AG20443 (cell line): ENCODE measurements around the gene TPD52L1.
"Not testable (repeated sequence)": the region's sequence is repeated elsewhere in the genome, so short reads cannot be mapped to it uniquely, and the experiment has no call there.

ENCODE experiments used
- DNase-seq: peaks from one replicate; pipeline ENCODE4 v3.0.0; 2012; ENCODE audit warnings: low spot score, mixed read lengths

The TPD52L1 gene

DNA sequence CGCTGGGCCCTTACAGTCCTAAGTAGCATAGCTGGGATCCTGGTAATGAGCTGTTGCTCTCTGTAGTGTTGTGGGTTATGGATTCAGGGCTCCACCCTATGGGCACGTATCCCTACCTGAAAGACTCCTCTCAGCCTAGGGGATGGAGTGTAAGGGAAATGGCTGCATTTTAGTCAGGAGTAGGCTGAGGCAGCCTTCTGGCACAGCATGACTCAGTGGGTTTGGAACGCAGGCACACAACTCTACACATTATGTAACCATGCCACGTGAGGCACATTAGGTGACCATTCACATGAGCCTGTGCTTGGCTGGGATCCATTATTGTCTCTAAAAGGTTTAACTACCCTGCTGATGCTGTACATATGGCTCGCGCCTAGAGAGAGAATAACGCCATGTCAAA lies 120.4 kb downstream of the TPD52L1 start:
- DNase-seq = no peak

- DNase-seq = no peak
Measured at GRCh38 chr6:125274935-125275334, 121.4 kb downstream of the TPD52L1 start.

DNA sequence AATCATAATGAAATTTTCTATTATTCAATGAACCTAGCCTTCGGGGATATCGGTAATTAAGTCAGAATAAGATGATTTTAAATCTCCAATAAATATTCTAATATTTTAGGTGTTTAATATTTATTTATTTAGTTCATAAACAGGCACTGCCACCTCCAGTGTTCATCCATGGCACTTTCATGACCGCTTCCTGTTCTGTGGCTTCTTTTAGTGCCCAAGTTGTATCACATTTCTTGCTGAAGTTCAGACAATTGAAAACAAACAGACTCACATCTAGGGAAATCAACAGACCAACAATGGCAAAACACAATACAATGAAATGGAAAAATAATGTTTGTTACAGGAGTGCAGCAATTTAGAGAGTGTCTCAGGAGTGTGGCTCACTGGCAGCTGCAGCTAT lies 122.2 kb downstream of the TPD52L1 start:
- DNase-seq = no peak

GRCh38 chr6:125277838-125278237 lies 124.3 kb downstream of the TPD52L1 start:
- no peak for DNase-seq

DNA sequence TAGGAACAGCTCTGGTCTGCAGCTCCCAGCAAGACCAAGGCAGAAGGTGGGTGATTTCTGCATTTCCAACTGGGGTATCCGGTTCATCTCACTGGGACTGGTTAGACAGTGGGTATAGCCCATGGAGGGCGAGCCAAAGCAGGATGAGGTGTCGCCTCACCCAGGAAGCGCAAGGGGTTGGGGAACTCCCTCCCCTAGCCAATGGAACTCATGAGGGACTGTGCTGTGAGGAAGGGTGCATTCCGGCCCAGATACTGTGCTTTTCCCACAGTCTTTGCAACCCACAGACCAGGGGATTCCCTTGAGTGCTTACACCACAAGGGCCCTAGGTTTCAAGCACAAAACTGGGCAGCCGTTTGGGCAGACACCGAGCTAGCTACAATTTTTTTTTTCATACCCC lies 126.4 kb downstream of the TPD52L1 start:
- no peak for DNase-seq

DNA sequence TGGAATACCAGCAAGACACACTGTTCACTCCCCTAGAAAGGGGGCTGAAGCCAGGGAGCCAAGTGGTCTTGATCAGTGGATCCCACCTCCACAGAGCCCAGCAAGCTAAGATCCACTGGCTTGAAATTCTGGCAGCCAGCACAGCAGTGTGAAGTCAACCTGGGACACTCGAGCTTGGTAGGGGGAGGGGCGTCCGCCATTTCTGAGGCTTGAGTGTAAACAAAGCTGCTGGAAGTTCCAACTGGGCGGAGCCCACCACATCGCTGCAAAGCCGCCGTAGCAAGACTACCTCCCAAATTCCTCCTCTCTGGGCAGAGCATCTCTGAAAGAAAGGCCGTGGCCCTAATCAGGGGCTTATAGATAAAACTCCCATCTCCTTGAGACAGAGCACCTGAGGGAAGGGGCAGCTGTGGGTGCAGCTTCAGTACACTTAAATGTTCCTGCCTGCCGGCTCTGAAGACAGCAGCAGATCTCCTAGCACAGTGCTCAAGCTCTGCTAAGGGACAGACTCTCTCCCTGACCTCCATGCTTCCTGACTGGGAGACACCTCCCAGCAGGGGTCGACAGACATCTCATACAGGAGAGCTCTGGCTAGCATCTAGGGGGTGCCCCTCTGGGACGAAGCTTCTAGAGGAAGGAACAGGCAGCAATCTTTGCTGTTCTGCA lies 126.9 kb downstream of the TPD52L1 start:
- DNase-seq = not testable (repeated sequence)

- not testable (repeated sequence) for DNase-seq
Measured at GRCh38 chr6:125282470-125282869, 128.9 kb downstream of the TPD52L1 start.

DNA sequence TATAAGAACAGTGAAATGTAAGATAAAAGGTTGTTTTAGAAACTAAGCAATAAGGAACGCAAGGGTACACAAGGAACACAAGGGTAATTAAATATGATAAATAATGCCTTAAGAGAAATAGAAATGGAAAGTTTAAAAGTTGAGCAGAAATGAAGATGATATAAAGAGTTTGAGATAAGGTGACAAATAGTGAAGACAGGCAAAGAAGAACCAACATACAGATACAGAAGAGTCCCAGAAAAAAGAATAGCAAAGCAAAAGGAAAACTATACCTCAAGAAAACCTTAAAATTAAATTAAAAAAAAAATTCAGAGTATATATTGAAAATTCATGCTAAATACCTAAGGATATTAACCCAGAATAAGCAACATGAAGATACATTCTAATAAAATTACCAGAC lies 131.8 kb downstream of the TPD52L1 start:
- no peak for DNase-seq

DNA sequence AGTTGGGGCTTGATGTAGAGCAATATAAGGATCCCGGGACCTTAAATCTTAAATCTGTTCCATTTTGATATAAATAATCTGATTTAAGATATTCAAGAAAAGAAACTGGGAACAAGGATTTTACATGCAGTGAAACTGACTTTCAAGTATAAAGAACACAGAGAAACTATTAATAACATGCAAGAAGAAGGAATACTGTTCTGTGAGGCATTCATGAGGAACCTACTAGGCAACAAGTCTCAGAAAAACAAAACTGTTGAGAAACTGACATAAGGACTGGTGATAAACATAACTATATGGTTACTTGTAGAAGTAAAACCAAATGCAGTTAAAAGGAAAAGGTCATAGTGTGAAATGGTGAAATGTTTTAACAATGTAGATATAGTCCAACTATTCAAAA lies 132.4 kb downstream of the TPD52L1 start:
- no peak for DNase-seq

DNA sequence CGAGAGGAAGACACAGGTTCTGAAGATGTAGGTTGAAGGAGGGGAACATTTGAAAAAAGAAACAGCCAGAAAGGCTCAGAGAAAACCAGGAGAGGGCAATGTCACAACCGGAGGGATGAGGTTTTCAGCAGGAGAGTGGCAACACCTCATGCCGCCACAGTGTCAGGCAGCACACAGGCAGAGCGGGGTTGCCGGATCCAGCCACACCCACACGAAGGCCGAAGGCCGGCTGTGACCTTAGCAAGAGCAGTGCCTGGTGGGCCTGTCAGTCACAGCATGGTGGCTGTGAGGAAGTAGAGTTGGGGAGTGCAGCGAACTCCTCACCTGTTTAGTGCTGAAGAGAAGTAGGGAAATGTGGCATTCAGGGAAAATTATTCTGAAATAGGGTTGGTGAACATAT lies 134.1 kb downstream of the TPD52L1 start:
- no peak for DNase-seq

DNA sequence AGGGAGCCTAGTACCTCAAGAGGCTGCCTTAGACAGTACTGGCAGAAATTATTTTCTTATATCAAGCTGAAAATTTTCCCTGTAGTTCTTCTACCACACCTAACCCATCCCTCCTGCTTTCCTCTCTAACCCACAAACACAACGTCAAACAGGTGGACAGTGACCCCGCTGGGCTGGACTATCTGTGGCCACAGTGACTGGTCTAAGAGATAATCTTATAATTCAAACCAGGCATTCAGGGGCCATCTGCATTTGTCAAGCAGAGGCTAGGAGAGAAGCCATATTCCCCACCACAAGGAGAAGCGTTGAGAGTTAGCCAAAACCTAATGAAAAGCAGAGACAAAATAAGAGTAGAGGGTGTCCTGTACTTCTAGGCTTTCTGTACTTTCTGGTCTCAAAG lies 140.0 kb downstream of the TPD52L1 start:
- DNase-seq = no peak

DNA sequence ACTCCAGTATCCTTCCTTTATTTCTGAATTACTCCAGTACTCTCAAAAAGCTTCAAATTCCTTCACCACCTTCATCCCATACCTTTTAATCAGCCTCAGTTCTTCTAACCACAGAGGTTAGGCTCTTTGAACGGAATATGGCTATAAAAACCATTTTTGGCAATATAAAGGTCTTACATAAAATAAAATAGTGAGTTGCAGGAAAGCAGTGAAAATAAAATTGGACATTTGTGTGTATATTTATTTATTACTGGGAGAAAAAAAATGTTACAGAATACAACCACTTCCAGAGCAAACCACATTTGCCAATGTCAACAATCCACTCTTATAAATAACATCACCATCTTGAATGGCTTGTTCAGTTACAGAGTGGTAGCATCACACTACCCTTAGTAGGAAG lies 140.5 kb downstream of the TPD52L1 start:
- DNase-seq = no peak

DNA sequence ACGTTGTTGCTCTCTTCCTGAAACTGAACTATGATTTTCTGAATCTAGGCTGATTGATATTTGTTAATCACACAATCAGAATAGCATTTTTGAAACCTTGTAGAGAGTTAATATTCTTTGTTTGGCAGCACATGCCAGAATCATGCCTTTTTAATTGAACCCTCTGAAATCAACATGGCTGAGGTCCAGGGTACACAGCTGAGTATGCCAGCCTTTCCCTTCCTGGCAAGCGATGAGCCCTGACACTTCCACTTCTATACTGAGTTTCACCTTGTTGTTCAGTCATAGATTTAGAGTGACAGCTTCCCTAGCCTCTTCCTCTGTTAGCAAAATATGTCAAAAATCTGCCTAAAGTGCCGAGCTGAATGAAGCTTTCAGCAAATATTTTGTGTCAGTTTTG lies 141.4 kb downstream of the TPD52L1 start:
- DNase-seq = no peak

- DNase-seq = no peak
Measured at GRCh38 chr6:125296471-125296870, 142.9 kb downstream of the TPD52L1 start.

GRCh38 chr6:125299257-125299656 lies 145.7 kb downstream of the TPD52L1 start:
- no peak for DNase-seq

DNA sequence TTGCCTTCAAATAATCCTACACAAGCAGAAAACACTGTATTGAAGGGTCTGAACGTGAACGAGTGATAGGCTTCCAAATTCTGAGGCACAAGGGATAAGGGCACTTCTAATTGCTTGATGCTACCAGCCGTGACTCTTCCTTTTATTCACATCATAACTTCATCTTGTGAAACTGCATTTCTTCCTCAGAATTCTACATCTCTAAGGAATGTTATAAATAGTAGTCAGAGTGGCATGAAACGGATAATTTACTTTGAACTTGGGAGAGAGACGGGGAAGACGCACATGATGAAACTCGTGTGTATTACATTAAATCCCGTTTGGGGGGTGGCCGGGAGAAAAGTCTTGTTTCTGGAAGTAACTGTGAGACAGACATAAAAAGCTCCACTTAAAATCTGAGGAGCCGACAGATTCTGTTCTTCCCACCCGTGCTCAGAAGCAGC lies 147.4 kb downstream of the TPD52L1 start:
- DNase-seq = peak; percentile 37

- peak; percentile 88 for DNase-seq
Measured at GRCh38 chr6:125301435-125302391, 148.1 kb downstream of the TPD52L1 start, which contains the start of gene HDDC2. HDDC2 (minus strand) TSS chr6:125301967; CDS start chr6:125301932, 35 bp downstream.

- DNase-seq = no peak
Measured at GRCh38 chr6:125302840-125303511, 149.4 kb downstream of the TPD52L1 start.

GRCh38 chr6:125303512-125303854 lies 149.9 kb downstream of the TPD52L1 start:
- DNase-seq = no peak

- DNase-seq = no peak
Measured at GRCh38 chr6:125304970-125305660, 151.5 kb downstream of the TPD52L1 start.

- no peak for DNase-seq
Measured at GRCh38 chr6:125306756-125307149, 153.2 kb downstream of the TPD52L1 start.
